MM.1S (cell line): ENCODE results near the gene BZW2.

Experiments used
- DNase-seq: peaks from one replicate; pipeline ENCODE4 v3.0.0-alpha.2; 2015
- H2AFZ ChIP-seq: fragments of 300-600 bp; sonication (generic); 2 replicates; pipeline ENCODE4 v1.6.0; 2016; ENCODE audit warnings: antibody characterized with exemption, low read length
- H3F3A ChIP-seq: fragments of 300-600 bp; sonication (generic); 2 replicates; pipeline ENCODE4 v1.6.1; 2016; ENCODE audit warnings: mild to moderate bottlenecking, antibody characterized with exemption, low read length, moderate library complexity, mixed read lengths; ENCODE audit not compliant: insufficient read depth
- H3K27ac ChIP-seq: fragments of 300-600 bp; sonication (generic); 2 replicates; pipeline ENCODE4 v1.5.1; 2016; ENCODE audit warnings: mild to moderate bottlenecking, low read length
- H3K27me3 ChIP-seq: fragments of 300-600 bp; sonication (generic); replicated peaks from 2 replicates; pipeline ENCODE4 v1.6.0; 2016; ENCODE audit warnings: low read length; ENCODE audit not compliant: insufficient read depth
- H3K36me3 ChIP-seq: fragments of 300-600 bp; sonication (generic); replicated peaks from 2 replicates; pipeline ENCODE4 v1.6.1; 2016; ENCODE audit warnings: mild to moderate bottlenecking, low read length, mixed read lengths; ENCODE audit not compliant: insufficient read depth
- H3K4me1 ChIP-seq: fragments of 300-600 bp; sonication (generic); 2 replicates; pipeline ENCODE4 v1.6.1; 2016; ENCODE audit warnings: low read length, mixed read lengths
- H3K4me2 ChIP-seq: fragments of 300-600 bp; sonication (generic); 2 replicates; pipeline ENCODE4 v1.6.0; 2016; ENCODE audit warnings: low read depth, low read length
- H3K4me3 ChIP-seq: fragments of 300-600 bp; sonication (generic); 2 replicates; pipeline ENCODE4 v1.5.1; 2016; ENCODE audit warnings: low read length, mixed read lengths
- H3K79me2 ChIP-seq: fragments of 300-600 bp; sonication (generic); 2 replicates; pipeline ENCODE4 v1.6.1; 2016; ENCODE audit warnings: mixed run types, low read length, mixed read lengths
- H3K9ac ChIP-seq: fragments of 300-600 bp; sonication (generic); 2 replicates; pipeline ENCODE4 v1.6.1; 2016; ENCODE audit warnings: low read length, mixed read lengths
- H3K9me2 ChIP-seq: fragments of 300-600 bp; sonication (generic); replicated peaks from 2 replicates; pipeline ENCODE4 v1.6.1; 2016; ENCODE audit warnings: mild to moderate bottlenecking, low read length, mixed read lengths; ENCODE audit not compliant: insufficient read depth
- H3K9me3 ChIP-seq: fragments of 300-600 bp; sonication (generic); replicated peaks from 2 replicates; pipeline ENCODE4 v1.6.1; 2016; ENCODE audit warnings: mild to moderate bottlenecking, low read length, mixed read lengths; ENCODE audit not compliant: insufficient read depth
- H4K20me1 ChIP-seq: fragments of 300-600 bp; sonication (generic); 2 replicates; pipeline ENCODE4 v1.6.1; 2016; ENCODE audit warnings: mild to moderate bottlenecking, low read length, moderate library complexity, mixed read lengths; ENCODE audit not compliant: insufficient read depth
- CTCF ChIP-seq: fragments of 300-600 bp; sonication (generic); IDR thresholded peaks from 2 replicates; pipeline ENCODE4 v1.5.1; 2016; ENCODE audit warnings: antibody characterized with exemption, low read length, mixed read lengths
- EZH2 ChIP-seq: fragments of 300-600 bp; sonication (generic); optimal IDR thresholded peaks from 2 replicates; pipeline ENCODE3; 2017; ENCODE audit warnings: low read depth, mild to moderate bottlenecking, antibody characterized with exemption, low read length, mixed read lengths
- EZH2phosphoT487 ChIP-seq: fragments of 300-600 bp; sonication (generic); IDR thresholded peaks from 2 replicates; pipeline ENCODE4 v1.6.1; 2018; ENCODE audit warnings: antibody characterized with exemption, low read length

Gene BZW2

GRCh38 chr7:16611711-16612110 lies 34.3 kb upstream of the BZW2 start:
- Histone ChIP-seq H2AFZ (no peak overlapping the region), H3F3A (no peaks in the 10 kb centered on the region), H3K9ac (no peak overlapping the region), H3K4me2 (no peak overlapping the region), H3K9me2 (no peaks in the 10 kb centered on the region), H3K27me3 (no peaks in the 10 kb centered on the region), H3K9me3 (no peaks in the 10 kb centered on the region), H4K20me1 (no peaks in the 10 kb centered on the region), H3K4me3 (no peak overlapping the region), H3K27ac (no peak overlapping the region), H3K36me3 (no peaks in the 10 kb centered on the region), H3K79me2 (no peaks in the 10 kb centered on the region), H3K4me1 (no peaks in the 10 kb centered on the region)
- no peak for TF ChIP-seq CTCF
- TF ChIP-seq EZH2 = no peak
- no peak for TF ChIP-seq EZH2phosphoT487
- DNase-seq = no peak

- Histone ChIP-seq H2AFZ (no peak overlapping the region), H3F3A (no peaks in the 10 kb centered on the region), H3K79me2 (no peaks in the 10 kb centered on the region), H3K27me3 (no peaks in the 10 kb centered on the region), H4K20me1 (no peaks in the 10 kb centered on the region), H3K9me2 (no peaks in the 10 kb centered on the region), H3K9me3 (no peaks in the 10 kb centered on the region), H3K9ac (no peak overlapping the region), H3K4me3 (no peak overlapping the region), H3K27ac (no peak overlapping the region), H3K36me3 (no peaks in the 10 kb centered on the region), H3K4me2 (no peak overlapping the region), H3K4me1 (no peaks in the 10 kb centered on the region)
- TF ChIP-seq EZH2 = no peak
- no peak for TF ChIP-seq CTCF
- TF ChIP-seq EZH2phosphoT487 = no peak
- DNase-seq = no peak
Measured at GRCh38 chr7:16615228-16615627, 30.8 kb upstream of the BZW2 start.

GRCh38 chr7:16616122-16616521 lies 29.9 kb upstream of the BZW2 start:
- no peaks in the 10 kb centered on the region for H3K36me3 ChIP-seq
- H3K79me2 ChIP-seq = no peaks in the 10 kb centered on the region
- H4K20me1 ChIP-seq = no peaks in the 10 kb centered on the region
- no peak overlapping the region for H3K27ac ChIP-seq
- H3K9me3 ChIP-seq = no peaks in the 10 kb centered on the region
- no peaks in the 10 kb centered on the region for H3K9me2 ChIP-seq
- no peak overlapping the region for H2AFZ ChIP-seq
- H3F3A ChIP-seq = no peaks in the 10 kb centered on the region
- no peaks in the 10 kb centered on the region for H3K4me1 ChIP-seq
- H3K4me2 ChIP-seq = no peak overlapping the region
- no peak for DNase-seq
- H3K27me3 ChIP-seq = no peaks in the 10 kb centered on the region
- no peak overlapping the region for H3K9ac ChIP-seq
- no peak for TF ChIP-seq EZH2
- no peak for TF ChIP-seq CTCF
- no peak for TF ChIP-seq EZH2phosphoT487
- no peak overlapping the region for H3K4me3 ChIP-seq

GRCh38 chr7:16616542-16616941 lies 29.4 kb upstream of the BZW2 start:
- Histone ChIP-seq H3K27ac (no peak overlapping the region), H4K20me1 (no peaks in the 10 kb centered on the region), H3K79me2 (no peaks in the 10 kb centered on the region), H3K36me3 (no peaks in the 10 kb centered on the region), H3F3A (no peaks in the 10 kb centered on the region), H3K4me2 (no peak overlapping the region), H3K4me1 (no peaks in the 10 kb centered on the region), H2AFZ (no peak overlapping the region), H3K9me2 (no peaks in the 10 kb centered on the region), H3K9me3 (no peaks in the 10 kb centered on the region), H3K9ac (no peak overlapping the region), H3K4me3 (no peak overlapping the region), H3K27me3 (no peaks in the 10 kb centered on the region)
- DNase-seq = no peak
- no peak for TF ChIP-seq EZH2phosphoT487
- no peak for TF ChIP-seq CTCF
- no peak for TF ChIP-seq EZH2
